ENCODE data around the gene SPDYC. TPM values are rescaled to one million over a fixed set of nuclear protein-coding genes. Genes with fewer than 3 reads are reported as not detected.
A peak's percentile ranks its signal among the peaks of the same experiment; 100 is the strongest.

The SPDYC gene
- total and polyA plus RNA-seq, 9 of the 15 experiments (the other 6 are each of a cell fraction or from before 2014, with no cell fraction given): 4.4 to 18.8 (median 9.2) TPM

- TF ChIP-seq, protein P1, sequence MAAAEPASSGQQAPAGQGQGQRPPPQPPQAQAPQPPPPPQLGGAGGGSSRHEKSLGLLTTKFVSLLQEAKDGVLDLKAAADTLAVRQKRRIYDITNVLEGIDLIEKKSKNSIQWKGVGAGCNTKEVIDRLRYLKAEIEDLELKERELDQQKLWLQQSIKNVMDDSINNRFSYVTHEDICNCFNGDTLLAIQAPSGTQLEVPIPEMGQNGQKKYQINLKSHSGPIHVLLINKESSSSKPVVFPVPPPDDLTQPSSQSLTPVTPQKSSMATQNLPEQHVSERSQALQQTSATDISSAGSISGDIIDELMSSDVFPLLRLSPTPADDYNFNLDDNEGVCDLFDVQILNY (CRISPR knock-in tag; IDR thresholded peaks at IDR 0.05): no peak
- TF ChIP-seq NFIC (IDR thresholded peaks at IDR 0.05): peak; percentile 58
- no peak for TF ChIP-seq ZNF324 (CRISPR knock-in tag; IDR thresholded peaks at IDR 0.05)
- TF ChIP-seq TAL1 (IDR thresholded peaks at IDR 0.05): no peak
- no peak for TF ChIP-seq CCAR2 (IDR thresholded peaks at IDR 0.05; ENCODE audit: low read depth, low read length)
- no peak; the same call in 1 of the 2 replicates for TF ChIP-seq ZNF24 (IDR thresholded peaks at IDR 0.05)
- peak; percentile 53 for TF ChIP-seq E2F1 (CRISPR knock-in tag; IDR thresholded peaks at IDR 0.05)
- no peak; the same call in 1 of the 2 replicates for TF ChIP-seq HLTF (IDR thresholded peaks at IDR 0.05)
- no peak for TF ChIP-seq RBM25 (IDR thresholded peaks at IDR 0.05; ENCODE audit: low read depth, low read length, severe bottlenecking)
- TF ChIP-seq, protein P2, sequence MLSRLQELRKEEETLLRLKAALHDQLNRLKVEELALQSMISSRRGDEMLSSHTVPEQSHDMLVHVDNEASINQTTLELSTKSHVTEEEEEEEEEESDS (CRISPR knock-in tag; IDR thresholded peaks at IDR 0.05): no peak
- TF ChIP-seq KLF13 (tag; IDR thresholded peaks at IDR 0.05; ENCODE audit: borderline replicate concordance, low read depth): peak; percentile 44; the same call in 1 of the 2 replicates
- peak; percentile 31; the same call in 1 of the 2 replicates for TF ChIP-seq STAG1 (CRISPR knock-in tag; IDR thresholded peaks at IDR 0.05; ENCODE audit: borderline replicate concordance)
- TF ChIP-seq AFF1 (IDR thresholded peaks at IDR 0.05; ENCODE audit: low read depth in 1 of 2, partially characterized antibody in 2 of 2): peak; percentile 30 to 52
- no peak for TF ChIP-seq ZNF140 (CRISPR knock-in tag; IDR thresholded peaks at IDR 0.05)
- TF ChIP-seq IRF1 (CRISPR knock-in tag; IDR thresholded peaks at IDR 0.05; ENCODE audit: borderline replicate concordance): 0 out of 2 replicates have a peak, but pooled peaks have one; percentile 54
- no peak for TF ChIP-seq NFE2 (IDR thresholded peaks at IDR 0.05; ENCODE audit: low read depth)
- peak; percentile 73; the same call in 1 of the 2 replicates for TF ChIP-seq PHF21A (IDR thresholded peaks at IDR 0.05; ENCODE audit: borderline replicate concordance, low read depth)
- TF ChIP-seq, protein P3, sequence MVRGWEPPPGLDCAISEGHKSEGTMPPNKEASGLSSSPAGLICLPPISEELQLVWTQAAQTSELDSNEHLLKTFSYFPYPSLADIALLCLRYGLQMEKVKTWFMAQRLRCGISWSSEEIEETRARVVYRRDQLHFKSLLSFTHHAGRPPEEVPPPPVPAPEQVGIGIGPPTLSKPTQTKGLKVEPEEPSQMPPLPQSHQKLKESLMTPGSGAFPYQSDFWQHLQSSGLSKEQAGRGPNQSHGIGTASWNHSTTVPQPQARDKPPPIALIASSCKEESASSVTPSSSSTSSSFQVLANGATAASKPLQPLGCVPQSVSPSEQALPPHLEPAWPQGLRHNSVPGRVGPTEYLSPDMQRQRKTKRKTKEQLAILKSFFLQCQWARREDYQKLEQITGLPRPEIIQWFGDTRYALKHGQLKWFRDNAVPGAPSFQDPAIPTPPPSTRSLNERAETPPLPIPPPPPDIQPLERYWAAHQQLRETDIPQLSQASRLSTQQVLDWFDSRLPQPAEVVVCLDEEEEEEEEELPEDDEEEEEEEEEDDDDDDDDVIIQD (CRISPR knock-in tag; IDR thresholded peaks at IDR 0.05): no peak
These were observed 35.6 kb upstream of the SPDYC start, which contains the start of gene SYVN1 (continued) for GRCh38 chr11:65134240-65134951.
